HepG2 (cell line): Measurements from ENCODE around the gene PMFBP1. TPM values are rescaled to one million over a fixed set of nuclear protein-coding genes. Genes with fewer than 3 reads are reported as not detected.

ENCODE experiments used
- CREB3 ChIP-seq: sonication (generic); formaldehyde crosslinking; IDR thresholded peaks from 2 replicates; pipeline ENCODE4 v1.5.0; 2020; ENCODE audit warnings: missing genetic modification reagents
- ETS1 ChIP-seq: sonication (generic); formaldehyde crosslinking; IDR thresholded peaks from 2 replicates; pipeline ENCODE4 v1.4.0; 2020; ENCODE audit warnings: missing genetic modification reagents
- ETV6 ChIP-seq: sonication (generic); formaldehyde crosslinking; conservative IDR thresholded peaks from 2 replicates; pipeline ENCODE4 v1.4.0; 2020; ENCODE audit warnings: missing genetic modification reagents
- FOXC1 ChIP-seq: sonication (generic); formaldehyde crosslinking; IDR thresholded peaks from 2 replicates; pipeline ENCODE4 v1.8.0; 2022; ENCODE audit warnings: mild to moderate bottlenecking, missing genetic modification reagents, borderline replicate concordance
- GMEB1 ChIP-seq: sonication (generic); formaldehyde crosslinking; IDR thresholded peaks from 2 replicates; pipeline ENCODE4 v1.5.1; 2020; ENCODE audit warnings: missing genetic modification reagents, mild to moderate bottlenecking, borderline replicate concordance
- KIAA2018 ChIP-seq: sonication (generic); formaldehyde crosslinking; IDR thresholded peaks from 2 replicates; pipeline ENCODE4 v1.5.0; 2020; ENCODE audit warnings: mild to moderate bottlenecking, missing genetic modification reagents, borderline replicate concordance
- KLF11 ChIP-seq: IDR thresholded peaks from 2 replicates; pipeline ENCODE4 v1.6.1; 2016; ENCODE audit warnings: missing compliant biosample characterization
- MIER3 ChIP-seq: IDR thresholded peaks from 2 replicates; pipeline ENCODE4 v1.6.1; 2016; ENCODE audit warnings: missing compliant biosample characterization, borderline replicate concordance
- MIXL1 ChIP-seq: IDR thresholded peaks from 2 replicates; pipeline ENCODE4 v1.6.1; 2016
- NFRKB ChIP-seq: fragments of 450-650 bp; IDR thresholded peaks from 2 replicates; pipeline ENCODE4 v1.6.1; 2017
- ONECUT2 ChIP-seq: sonication (generic); formaldehyde crosslinking; IDR thresholded peaks from 2 replicates; pipeline ENCODE4 v1.4.0; 2020; ENCODE audit warnings: missing genetic modification reagents
- TEAD3 ChIP-seq: optimal IDR thresholded peaks from 2 replicates; pipeline ENCODE3; 2016; ENCODE audit warnings: borderline replicate concordance
- TGIF2 ChIP-seq: IDR thresholded peaks from 2 replicates; pipeline ENCODE4 v1.6.1; 2016; ENCODE audit warnings: control low read depth, missing compliant biosample characterization
- YEATS2 ChIP-seq: sonication (generic); formaldehyde crosslinking; IDR thresholded peaks from 2 replicates; pipeline ENCODE4 v1.4.0; 2020; ENCODE audit warnings: missing genetic modification reagents, borderline replicate concordance
- ZNF264 ChIP-seq: sonication (generic); formaldehyde crosslinking; IDR thresholded peaks from 2 replicates; pipeline ENCODE4 v1.4.0; 2020; ENCODE audit warnings: missing genetic modification reagents
- ZNF563 ChIP-seq: sonication (generic); formaldehyde crosslinking; IDR thresholded peaks from 2 replicates; pipeline ENCODE4 v1.8.0; 2022; ENCODE audit warnings: mild to moderate bottlenecking, moderate library complexity, missing genetic modification reagents
- ZNF883 ChIP-seq: sonication (generic); formaldehyde crosslinking; IDR thresholded peaks from 2 replicates; pipeline ENCODE4 v1.5.1; 2020; ENCODE audit warnings: mild to moderate bottlenecking, missing genetic modification reagents; ENCODE audit errors: not compliant biosample characterization
- ZSCAN29 ChIP-seq: sonication (generic); formaldehyde crosslinking; conservative IDR thresholded peaks from 2 replicates; pipeline ENCODE4 v1.4.0; 2020; ENCODE audit warnings: mild to moderate bottlenecking, missing genetic modification reagents
- polyA plus RNA-seq, 8 experiments: library from polyadenylated mRNA; depleted of rRNA in 3 of 8; stranded (reverse) in 7 of 8; unstranded in 1 of 8; fragments of >200 nt; fragmentation: Illumina TruSeq in 4 of 8; extraction: Trizol in 4 of 8; gene quantifications; 2 replicates each; pipeline versions ENCODE4 v1.2.1 to v1.2.3, GENCODE V29; 2011 to 2016; ENCODE audit warnings: low read depth in 4 of 8, missing spikeins in 1 of 8, mixed read lengths in 1 of 8; ENCODE audit not compliant: insufficient read depth in 1 of 8
- total RNA-seq, 5 experiments: library from RNA; depleted of rRNA; stranded (reverse); fragments of >200 nt; fragmentation: Illumina TruSeq; extraction: Trizol; gene quantifications; 2 replicates each; pipeline ENCODE4 v1.2.3, GENCODE V29; 2016; ENCODE audit warnings: low read depth in 1 of 5

Gene PMFBP1
- total and polyA plus RNA-seq, 2 of the 13 experiments (the other 11 are each of a cell fraction or from before 2014, with no cell fraction given), result 1.9 to 3.8 TPM

GRCh38 chr16:72093448-72094265 lies 78.3 kb downstream of the PMFBP1 start, which contains the start of the genes DHX38 and TXNL4B (continued):
- TF ChIP-seq KIAA2018 (CRISPR knock-in tag) (0 out of 2 replicates have a peak, but pooled peaks have one; percentile 30), ETV6 (CRISPR knock-in tag) (peak; percentile 59), KLF11 (CRISPR knock-in tag) (peak; percentile 85), NFRKB (no peak), ZNF264 (CRISPR knock-in tag) (peak; percentile 76), ZSCAN29 (CRISPR knock-in tag) (no peak), ZNF563 (CRISPR knock-in tag) (0 out of 2 replicates have a peak, but pooled peaks have one; percentile 62), ZNF883 (peak; percentile 87), GMEB1 (CRISPR knock-in tag) (peak; percentile 86), MIER3 (peak; percentile 8; the same call in 1 of the 2 replicates), ONECUT2 (CRISPR knock-in tag) (no peak), MIXL1 (CRISPR knock-in tag) (peak; percentile 60; the same call in 1 of the 2 replicates), YEATS2 (CRISPR knock-in tag) (peak; percentile 97; the same call in 1 of the 2 replicates), ETS1 (no peak), CREB3 (CRISPR knock-in tag) (0 out of 2 replicates have a peak, but pooled peaks have one; percentile 23), TEAD3 (CRISPR knock-in tag) (peak; percentile 23), TGIF2 (CRISPR knock-in tag) (peak; percentile 35; the same call in 1 of the 2 replicates), FOXC1 (no peak)
